ENCODE measurements around the gene SLC4A11.

GRCh38 chr20:3194617-3195280 lies 44.2 kb downstream of the SLC4A11 start:
- TF ChIP-seq CREB1 (IDR thresholded peaks at IDR 0.05; ENCODE audit: low read depth) (no peak), ZBTB7A (IDR thresholded peaks at IDR 0.05; ENCODE audit: low read depth) (no peak), TCF12 (IDR thresholded peaks at IDR 0.05; ENCODE audit: low read depth) (no peak), NFIC (IDR thresholded peaks at IDR 0.05) (no peak), EP300 (IDR thresholded peaks at IDR 0.05; ENCODE audit: borderline replicate concordance) (no peak), MAX (IDR thresholded peaks at IDR 0.05) (no peak), CEBPB (IDR thresholded peaks at IDR 0.05) (no peak), TEAD4 (IDR thresholded peaks at IDR 0.05) (no peak), YY1 (IDR thresholded peaks at IDR 0.05; ENCODE audit: low read depth) (no peak), TAF1 (IDR thresholded peaks at IDR 0.05; ENCODE audit: low read depth) (no peak), EGR1 (IDR thresholded peaks at IDR 0.05) (no peak), RAD21 (IDR thresholded peaks at IDR 0.05; ENCODE audit: low read depth) (no peak)
- TF ChIP-seq, protein P1, sequence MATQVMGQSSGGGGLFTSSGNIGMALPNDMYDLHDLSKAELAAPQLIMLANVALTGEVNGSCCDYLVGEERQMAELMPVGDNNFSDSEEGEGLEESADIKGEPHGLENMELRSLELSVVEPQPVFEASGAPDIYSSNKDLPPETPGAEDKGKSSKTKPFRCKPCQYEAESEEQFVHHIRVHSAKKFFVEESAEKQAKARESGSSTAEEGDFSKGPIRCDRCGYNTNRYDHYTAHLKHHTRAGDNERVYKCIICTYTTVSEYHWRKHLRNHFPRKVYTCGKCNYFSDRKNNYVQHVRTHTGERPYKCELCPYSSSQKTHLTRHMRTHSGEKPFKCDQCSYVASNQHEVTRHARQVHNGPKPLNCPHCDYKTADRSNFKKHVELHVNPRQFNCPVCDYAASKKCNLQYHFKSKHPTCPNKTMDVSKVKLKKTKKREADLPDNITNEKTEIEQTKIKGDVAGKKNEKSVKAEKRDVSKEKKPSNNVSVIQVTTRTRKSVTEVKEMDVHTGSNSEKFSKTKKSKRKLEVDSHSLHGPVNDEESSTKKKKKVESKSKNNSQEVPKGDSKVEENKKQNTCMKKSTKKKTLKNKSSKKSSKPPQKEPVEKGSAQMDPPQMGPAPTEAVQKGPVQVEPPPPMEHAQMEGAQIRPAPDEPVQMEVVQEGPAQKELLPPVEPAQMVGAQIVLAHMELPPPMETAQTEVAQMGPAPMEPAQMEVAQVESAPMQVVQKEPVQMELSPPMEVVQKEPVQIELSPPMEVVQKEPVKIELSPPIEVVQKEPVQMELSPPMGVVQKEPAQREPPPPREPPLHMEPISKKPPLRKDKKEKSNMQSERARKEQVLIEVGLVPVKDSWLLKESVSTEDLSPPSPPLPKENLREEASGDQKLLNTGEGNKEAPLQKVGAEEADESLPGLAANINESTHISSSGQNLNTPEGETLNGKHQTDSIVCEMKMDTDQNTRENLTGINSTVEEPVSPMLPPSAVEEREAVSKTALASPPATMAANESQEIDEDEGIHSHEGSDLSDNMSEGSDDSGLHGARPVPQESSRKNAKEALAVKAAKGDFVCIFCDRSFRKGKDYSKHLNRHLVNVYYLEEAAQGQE (IDR thresholded peaks at IDR 0.05; ENCODE audit: low read depth), result no peak
